Frontal cortex (tissue), 4 donors: ENCODE results near the gene KRT4. TPM values are rescaled to one million over a fixed set of nuclear protein-coding genes. Genes with fewer than 3 reads are reported as not detected.

Experiments
- DNase-seq, 2 donors: peaks; one replicate each; pipeline ENCODE4 v3.0.0; 2012; ENCODE audit warnings: low spot score in 2 of 2
- FAIRE-seq: peaks from 2 replicates; lab custom pipeline; 2012; peaks lifted over from hg19 to GRCh38; lab: Jason Lieb, UNC
- total RNA-seq: library from RNA; depleted of rRNA; stranded (reverse); fragments of >200 nt; gene quantifications from one replicate; pipeline ENCODE4 v1.2.3, GENCODE V29; 2014
- donor health status: control.
- donor health status: control.
- donor health status: control.

The KRT4 gene
- total RNA-seq, 1 donor from 2014 or later, result not detected

DNA sequence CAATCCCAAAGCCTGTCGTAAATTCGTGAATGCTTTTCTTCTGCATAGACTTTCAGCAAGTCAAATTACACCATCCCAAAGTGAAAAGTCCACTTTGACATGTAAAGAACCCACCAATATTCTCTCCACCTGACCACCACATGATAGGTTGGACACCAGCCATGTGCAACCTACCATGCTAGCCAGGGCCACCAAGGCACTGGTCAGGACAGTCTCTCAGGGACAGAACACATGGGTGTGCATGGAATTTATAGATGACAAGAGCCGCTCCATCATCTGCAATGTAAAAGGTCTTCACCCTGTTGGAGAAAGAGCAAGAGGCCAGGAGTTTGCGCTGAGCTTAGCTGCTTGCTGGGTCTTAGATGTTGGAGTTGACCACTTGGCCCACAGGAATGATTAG, 31.4 kb downstream of the KRT4 start:
- FAIRE-seq (no peak), DNase-seq (no peak)

DNA sequence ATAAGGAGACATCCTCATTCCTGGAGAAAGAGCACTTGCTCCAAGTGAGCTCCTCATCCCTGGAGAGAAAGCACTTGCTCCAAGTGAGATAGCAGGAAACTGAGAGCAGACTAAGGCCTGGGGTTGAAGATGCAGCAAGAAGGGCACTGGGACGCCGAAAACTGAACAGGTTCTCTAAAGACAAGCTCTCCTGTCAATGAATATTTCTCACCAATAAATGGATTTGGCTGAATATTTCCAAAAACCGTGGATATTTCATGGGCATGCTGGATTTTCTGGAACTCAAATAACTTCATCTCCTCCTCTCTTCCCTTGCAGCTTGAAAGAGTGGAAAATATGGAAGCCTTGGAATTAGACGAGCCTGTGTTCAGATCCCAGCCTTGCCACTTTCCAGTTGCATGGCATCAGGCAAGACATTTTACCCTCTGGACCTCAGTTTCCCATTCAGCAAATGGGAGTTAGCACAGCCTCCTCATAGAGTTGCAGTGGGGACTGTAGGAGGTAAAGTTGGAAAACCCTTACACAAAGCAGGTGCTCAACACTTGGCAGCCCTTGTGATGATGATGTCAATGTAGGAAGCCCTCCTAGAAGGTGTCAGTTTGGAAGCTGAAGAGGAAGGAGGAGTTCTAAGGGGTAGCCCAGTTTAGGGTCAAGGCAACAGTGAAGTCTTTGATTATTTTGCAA, 32.4 kb downstream of the KRT4 start:
- DNase-seq, result no peak
- FAIRE-seq, result no peak

DNA sequence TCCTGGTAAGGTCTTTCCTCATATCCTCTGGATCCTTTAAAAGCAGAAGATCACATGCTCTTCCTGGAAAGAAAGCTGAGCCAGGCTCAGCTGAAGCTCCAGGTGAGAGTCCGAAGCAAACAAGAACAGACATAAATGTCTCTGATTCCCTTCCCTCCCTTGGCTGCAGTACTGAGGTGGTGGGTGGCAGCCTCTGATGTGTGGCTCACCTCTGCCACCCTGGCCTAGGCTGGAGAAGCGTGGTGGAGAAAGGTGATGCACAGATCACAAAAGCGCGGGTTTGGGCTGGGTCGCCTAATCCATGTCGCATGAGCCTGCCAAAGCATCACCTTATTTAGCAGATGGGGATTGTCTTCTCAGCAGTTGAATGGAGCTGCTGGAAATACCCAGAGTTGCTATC, 34.0 kb downstream of the KRT4 start:
- FAIRE-seq (no peak), DNase-seq (no peak)

DNA sequence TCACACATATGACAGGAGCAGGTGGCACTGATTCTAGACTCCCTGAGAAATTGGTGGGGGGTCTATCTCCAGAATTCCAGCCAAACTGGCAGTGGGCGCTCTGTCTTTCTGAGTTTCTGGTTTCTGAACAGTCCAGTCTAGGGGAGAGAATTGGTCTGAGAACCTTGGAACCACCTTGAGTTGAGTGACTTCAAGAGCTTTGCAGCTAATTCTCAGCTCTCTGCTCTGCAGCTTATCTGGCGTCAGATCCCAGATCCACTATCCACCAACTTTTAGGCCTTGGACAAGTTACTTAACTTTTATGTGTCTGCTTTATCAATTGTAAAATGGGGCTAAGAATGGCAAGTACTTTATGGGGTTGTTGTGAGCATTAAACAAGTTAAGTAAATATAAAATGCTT, 35.1 kb downstream of the KRT4 start:
- DNase-seq (no peak), FAIRE-seq (no peak)

DNA sequence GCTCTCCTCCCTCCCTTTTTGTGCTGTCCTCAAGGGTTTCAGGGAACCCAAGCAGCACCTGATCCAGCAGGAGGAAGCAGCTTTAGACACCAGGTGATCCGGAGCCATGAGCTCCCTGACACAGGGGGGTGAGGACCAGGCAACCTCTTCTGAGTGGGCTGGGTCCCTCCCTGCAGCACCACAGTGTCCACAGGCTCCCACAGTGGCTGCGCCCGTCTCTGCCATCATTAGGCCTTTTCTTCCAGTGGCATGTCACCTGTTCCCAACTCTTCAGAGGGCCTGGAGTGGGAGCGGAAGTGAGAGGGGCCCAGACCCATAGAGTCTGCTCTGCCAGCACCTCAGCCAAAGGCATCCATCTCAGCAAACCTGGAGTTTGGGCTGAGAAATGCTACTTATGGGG, 36.4 kb downstream of the KRT4 start:
- DNase-seq, result no peak
- no peak for FAIRE-seq

DNA sequence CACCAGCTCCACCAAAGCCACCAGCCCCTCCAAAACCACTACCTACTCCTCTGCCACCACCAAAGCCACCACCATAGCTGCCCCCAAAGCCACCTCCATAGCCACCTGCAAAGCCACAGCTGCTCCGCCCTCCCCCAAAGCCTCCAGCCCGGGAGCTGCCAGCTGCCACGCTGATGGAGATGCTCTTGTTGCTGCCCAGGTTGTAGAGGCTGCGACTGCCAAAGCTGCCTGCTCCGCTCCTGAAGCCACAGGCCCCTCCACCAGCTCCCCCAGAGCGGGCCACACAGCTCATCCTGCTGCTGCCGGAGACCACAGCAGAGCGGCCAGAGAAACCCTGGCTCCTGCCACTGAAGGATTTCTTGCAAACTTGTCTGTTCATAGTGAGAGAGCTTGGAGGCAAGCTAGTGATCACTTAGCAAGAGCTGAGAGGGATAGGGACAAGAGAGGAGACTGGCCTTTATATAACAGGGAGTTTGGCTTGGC, 37.0 kb downstream of the KRT4 start, which contains the start of gene KRT76:
Gene KRT76 (minus strand): TSS at position 433 of the 483 bp plus-strand sequence. CDS start 54 bp downstream, at position 379.
- no peak for FAIRE-seq
- no peak for DNase-seq

DNA sequence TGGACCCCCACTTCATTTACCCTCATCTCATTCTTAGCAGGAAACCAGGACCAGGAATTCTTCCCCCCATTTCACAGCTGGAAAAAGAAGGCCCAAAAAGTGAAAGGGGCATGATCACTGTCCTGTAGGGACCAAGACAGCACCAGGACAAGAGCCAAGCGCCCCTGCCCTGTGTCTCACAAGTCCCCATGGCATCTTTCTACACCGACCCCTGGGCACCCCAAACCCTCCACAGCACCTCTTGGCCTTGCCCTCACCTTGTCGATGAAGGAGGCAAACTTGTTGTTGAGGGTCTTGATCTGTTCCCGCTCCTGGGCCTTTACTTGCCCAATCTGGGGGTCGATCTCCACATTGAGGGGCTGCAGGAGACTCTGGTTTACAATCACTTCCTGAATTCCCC, 37.5 kb downstream of the KRT4 start:
- FAIRE-seq, result no peak
- DNase-seq, result no peak

DNA sequence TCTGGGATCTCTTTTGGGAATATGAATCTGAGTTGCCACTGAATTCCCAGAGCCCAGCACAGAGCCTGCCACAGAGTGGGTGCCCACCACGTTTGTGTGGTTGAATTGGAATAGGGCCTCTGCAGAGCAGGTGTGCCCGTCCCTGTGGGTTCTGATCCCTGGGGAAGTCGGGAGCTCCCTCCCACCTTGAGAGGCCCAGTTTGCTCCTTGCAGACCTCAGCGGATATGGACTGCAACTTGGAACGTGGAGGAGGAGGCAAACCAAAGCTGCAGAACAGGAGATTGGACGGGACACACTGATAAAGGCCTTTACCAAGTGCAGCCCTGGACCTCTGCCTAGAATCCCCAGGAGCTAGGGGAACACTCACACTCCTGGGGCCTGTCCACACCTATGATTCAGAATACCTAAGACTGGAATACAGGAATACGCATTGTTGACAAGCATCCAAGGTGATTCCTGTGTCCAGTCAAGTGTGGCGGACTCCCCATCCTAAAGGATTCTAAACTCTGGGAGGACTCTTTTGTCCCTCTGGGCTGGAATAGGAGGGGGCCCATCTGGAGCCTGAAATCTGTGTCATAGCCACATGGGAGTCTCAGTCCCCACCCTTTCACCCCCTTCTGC, 39.2 kb downstream of the KRT4 start:
- DNase-seq (no peak), FAIRE-seq (no peak)

DNA sequence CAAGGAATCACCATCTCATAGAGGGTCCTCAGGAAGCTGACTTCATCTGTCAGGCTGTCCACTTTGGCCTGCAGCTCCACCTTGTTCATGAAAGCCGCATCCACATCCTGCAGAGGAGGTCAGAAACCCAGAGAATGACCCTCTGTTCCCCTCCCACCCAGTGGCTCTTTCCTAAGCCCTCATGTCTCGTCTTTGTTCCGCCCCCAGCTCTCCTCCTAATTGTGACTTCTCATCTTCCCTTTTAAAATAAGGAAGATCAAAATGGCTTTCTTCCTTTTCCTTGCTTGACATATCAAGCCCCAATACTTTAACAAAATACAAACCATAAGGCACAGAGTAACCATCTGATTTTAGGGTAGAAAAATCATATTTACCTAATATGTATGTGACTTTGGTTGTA, 41.1 kb downstream of the KRT4 start:
- DNase-seq (no peak), FAIRE-seq (no peak)

DNA sequence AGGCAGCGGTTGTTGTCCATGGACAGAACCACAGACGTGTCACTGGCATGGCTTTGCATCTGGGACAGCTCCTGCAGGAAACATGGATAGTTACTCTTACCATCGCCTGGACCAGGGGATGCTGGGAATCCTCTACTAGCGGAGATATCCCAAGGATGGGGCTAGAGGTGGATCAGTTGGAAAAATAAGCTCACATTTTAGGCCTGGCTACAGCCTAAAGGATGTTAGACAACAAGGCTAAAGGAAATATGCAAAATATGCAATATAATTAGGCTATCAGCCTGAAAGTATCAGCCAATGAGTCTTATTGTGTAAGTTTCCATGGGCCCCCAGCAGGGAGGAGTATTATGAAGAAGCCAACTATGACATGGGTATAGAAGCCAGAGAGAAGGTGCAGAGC, 41.7 kb downstream of the KRT4 start:
- FAIRE-seq (no peak), DNase-seq (no peak)

DNA sequence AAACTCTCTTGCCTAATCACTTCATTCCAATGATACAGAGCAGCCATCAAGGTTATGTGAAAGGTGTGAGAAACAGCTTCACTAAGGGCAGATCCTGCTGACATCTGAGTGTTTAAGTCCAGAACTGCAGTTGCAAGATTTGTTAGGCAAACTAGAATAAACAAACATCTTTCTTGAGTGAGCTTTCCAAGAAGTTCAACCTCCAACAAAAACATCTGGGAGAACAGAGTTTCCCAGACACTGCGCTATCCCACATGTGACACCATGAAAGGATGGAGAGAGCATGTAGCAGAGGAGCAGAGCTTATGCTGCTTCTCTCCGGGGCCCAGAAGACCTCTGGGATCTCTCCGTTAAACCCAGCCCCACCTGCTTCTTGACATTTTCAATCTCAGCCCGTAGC, 42.4 kb downstream of the KRT4 start:
- DNase-seq (no peak), FAIRE-seq (no peak)

DNA sequence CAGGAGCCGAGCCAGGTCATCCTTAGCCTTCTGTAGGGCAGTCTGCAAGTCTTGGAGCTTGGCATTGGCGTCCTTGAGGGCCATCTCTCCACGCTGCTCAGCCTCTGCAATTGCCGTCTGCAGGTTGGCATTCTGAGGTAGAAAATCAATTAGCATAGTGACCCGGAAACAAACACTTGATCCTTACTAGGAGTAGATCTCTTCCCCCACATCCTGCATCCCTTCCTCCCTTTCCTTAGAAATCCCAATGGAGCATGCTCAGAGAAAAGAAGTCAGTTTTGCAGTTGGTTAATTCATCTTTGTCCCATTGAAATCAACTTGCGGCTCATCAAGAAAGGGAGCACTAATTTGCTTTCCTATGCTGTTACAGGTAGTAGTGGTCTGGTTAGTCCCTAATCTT, 42.8 kb downstream of the KRT4 start:
- FAIRE-seq (no peak), DNase-seq (no peak)

DNA sequence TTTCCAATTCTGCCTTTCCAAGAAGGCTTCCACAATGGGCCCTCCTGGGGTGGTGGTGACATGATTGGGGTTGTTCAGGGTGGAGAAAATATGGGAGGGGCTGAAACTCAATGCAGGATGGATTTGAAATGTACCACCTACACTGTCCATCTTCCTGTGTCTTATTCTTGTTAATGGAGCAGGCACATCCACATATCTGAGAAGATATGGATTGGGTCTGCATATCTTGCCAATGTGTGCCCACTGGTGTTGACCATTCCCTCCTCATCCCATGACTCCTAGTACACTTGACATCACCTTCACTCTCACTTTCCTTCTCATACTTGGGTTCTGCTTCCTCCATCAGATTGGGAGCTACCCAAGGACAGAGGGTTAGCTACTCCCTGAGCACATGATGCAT, 44.0 kb downstream of the KRT4 start:
- no peak for DNase-seq
- no peak for FAIRE-seq

DNA sequence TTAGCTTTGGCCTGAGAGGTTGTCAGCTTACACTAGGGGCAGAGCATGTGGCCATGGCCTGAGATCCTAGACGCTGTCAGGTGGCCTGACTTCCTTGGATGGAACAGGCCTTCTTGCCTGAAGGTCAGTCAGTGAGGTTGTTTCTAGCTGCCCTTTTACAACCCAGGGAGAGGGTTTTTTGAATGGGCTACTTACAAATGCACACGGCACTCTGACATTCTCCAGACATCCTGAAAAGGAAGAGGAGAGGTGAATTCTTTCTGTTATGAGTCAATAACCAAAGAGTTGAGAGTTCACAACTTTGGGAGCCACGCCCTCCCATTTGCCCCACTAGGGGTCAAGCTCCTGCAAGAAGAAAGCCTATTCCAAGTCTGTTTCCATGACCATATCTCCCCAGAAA, 44.6 kb downstream of the KRT4 start:
- no peak for DNase-seq
- FAIRE-seq, result no peak

DNA sequence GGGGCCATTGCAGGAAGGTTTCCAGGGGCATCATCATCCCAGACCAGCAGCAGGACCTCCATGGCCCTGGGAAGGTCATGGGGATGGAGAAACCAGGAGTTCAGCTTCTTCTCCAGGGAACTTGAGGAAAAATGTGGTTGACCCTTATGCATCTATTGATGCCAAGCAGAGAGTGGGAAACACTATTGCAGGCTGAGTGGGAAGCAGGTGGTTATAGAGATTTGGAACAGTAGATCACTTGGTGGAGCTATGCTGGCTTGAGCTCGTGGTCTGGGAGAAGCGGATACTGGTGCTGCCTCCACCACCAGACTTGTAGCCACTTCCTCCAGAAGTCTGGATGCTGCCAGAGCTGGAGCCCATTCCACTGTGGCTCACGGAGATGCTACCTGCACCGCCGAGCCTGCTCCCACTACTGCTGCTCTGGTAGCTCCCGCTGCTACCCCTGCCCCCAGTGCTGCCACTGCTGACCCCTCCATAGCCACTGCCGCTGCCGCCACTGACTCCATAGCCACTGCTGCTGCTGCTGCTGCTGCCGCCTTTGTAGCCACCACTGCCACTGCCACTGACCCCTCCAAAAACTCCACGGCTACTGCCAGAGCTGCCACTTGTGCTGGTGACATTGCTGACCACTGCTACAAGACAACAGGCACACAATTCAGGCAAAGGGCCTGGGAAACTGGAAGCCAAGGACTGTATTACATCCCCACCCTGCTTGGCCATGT, 45.3 kb downstream of the KRT4 start:
- FAIRE-seq (no peak), DNase-seq (no peak)

DNA sequence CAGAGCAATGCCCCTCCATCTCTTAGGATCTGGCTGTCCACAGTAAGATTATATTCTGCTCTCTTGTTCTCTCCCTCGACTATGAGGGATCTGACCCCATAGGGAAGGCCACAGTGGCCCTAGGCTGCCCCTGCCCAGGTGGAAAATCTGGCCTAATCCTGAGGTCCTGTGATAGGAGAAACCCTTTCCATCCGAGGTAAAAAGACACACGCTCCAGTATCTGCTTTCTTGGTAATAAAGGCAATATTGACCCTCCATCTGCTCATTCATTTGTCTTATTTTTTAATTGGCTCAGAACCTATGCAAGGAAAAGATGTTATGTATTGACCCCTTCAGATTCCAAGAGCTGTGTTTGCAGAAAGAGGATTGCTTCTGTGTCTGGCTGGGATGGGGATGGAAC, 46.5 kb downstream of the KRT4 start:
- FAIRE-seq (no peak), DNase-seq (no peak)

DNA sequence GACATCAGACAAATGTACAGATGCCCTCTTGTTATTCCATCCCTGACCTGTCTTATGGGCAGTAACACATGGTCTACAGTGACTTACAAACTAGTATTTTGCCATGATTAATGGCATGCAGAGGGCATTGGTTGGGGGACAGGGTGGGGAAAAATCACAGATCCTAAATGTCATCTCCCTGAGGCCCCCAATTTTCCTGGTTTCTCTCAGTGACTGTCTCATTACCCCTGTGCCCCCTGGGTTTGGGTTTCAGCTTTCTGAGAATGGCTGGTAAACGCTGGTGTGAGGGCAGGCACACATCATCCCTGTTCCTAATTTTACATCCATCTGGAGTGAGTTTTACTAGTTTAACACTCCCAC, 46.9 kb downstream of the KRT4 start:
- FAIRE-seq (no peak), DNase-seq (no peak)

DNA sequence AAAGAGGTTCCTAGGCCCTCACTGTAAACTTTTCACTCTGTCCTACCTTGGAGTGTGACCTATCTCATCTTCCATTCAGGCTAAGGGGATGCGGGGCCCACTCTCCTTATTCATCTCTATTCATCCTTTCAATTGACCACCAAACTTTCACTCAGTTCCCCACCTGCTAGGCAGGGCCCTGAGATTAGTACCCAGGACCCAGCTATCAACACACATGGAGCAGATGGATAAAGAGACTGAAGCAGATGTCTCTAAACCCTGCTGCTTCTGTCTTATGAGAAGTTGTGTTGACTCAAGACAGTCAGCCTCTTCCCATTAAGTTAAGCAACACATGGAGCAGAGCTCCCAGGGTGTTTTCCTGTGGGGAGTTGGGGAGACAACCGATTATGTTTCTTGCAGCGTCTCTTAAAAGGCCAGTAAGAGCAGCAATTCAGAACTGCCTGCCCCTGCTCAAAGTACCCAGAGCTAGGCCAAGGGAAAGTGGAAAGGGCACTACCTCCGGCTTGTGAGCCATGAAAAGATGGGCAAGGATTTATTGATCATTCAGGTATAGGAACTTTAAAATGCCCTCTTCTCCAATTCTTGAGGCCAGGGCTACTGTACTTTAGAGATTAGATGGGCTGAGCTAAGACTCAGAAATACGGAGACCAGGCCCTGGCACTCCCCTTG, 47.4 kb downstream of the KRT4 start:
- DNase-seq (no peak), FAIRE-seq (no peak)

DNA sequence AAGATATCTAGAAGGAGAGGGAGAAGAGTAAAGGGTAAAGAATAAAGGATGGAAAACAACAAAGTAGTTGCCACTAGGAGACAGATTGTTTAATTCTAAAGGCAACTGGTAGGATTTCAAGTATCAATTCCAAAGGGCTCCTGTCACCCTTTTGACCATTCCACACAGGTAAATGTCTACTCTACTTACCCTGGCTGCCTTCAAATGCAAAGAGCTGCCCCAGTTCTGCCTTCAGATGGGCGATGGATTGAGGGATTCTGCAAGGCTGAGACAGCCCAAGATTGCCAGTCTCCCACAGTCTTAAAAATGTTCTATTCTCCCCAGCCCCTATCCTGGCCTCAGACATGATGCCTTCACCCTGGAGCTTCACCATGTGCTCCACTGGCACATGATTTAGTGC, 48.2 kb downstream of the KRT4 start:
- DNase-seq (no peak), FAIRE-seq (no peak)

DNA sequence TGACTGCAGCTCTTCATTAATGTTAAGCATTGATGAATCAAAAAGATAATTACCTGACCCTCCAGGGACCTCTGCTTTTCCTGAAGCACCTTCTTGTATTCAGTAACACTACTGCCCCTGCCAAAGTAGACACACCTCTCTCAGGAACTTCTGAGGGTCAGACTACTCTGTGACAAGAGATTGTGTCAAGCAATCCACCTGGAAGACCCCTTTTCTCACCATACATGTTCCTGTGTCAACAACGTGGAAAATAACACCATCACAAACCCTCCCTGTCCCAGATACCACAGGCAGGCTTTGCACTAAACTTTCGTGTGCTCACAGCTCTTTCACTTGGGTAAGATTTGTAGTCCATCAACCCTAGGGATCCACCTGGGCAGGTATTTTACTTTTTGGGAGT, 49.9 kb downstream of the KRT4 start:
- FAIRE-seq (no peak), DNase-seq (no peak)
